Activated CD8-positive, alpha-beta memory T cell treated with anti-CD3 and anti-CD28 coated beads, Interleukin-2, amount 50 U/mL, for 4 hours (primary cell): ENCODE measurements around the gene HMGN3.
"Not testable (repeated sequence)": the region's sequence is repeated elsewhere in the genome, so short reads cannot be mapped to it uniquely, and the experiment has no call there.

Experiments used
- DNase-seq: peaks from one replicate; pipeline ENCODE4 v3.0.0-alpha.2; 2020

The HMGN3 gene

GRCh38 chr6:79234150-79235022 is at the start of gene HMGN3:
Gene HMGN3, minus strand, starts transcription at chr6:79234682.
- peak; percentile 93 for DNase-seq

GRCh38 chr6:79280756-79281155 is 46.3 kb upstream of the HMGN3 start:
- DNase-seq: no peak

GRCh38 chr6:79277109-79277508 is 42.6 kb upstream of the HMGN3 start:
- DNase-seq: no peak

- DNase-seq: no peak
Measured at GRCh38 chr6:79269877-79270276, 35.4 kb upstream of the HMGN3 start.

GRCh38 chr6:79267128-79267527 is 32.6 kb upstream of the HMGN3 start:
- no peak for DNase-seq

GRCh38 chr6:79266051-79266450 is 31.6 kb upstream of the HMGN3 start:
- DNase-seq: no peak

- no peak for DNase-seq
Measured at GRCh38 chr6:79263359-79263758, 28.9 kb upstream of the HMGN3 start.

- no peak for DNase-seq
Measured at GRCh38 chr6:79261666-79262065, 27.2 kb upstream of the HMGN3 start.

- DNase-seq: no peak
Measured at GRCh38 chr6:79260772-79261171, 26.3 kb upstream of the HMGN3 start.

- DNase-seq: no peak
Measured at GRCh38 chr6:79257381-79258205, 23.1 kb upstream of the HMGN3 start.

- not testable (repeated sequence) for DNase-seq
Measured at GRCh38 chr6:79256770-79257169, 22.3 kb upstream of the HMGN3 start.

- DNase-seq: not testable (repeated sequence)
Measured at GRCh38 chr6:79255086-79255485, 20.6 kb upstream of the HMGN3 start.

GRCh38 chr6:79250559-79250958 is 16.1 kb upstream of the HMGN3 start:
- no peak for DNase-seq

GRCh38 chr6:79250107-79250514 is 15.6 kb upstream of the HMGN3 start:
- DNase-seq: no peak

- no peak for DNase-seq
Measured at GRCh38 chr6:79249136-79249535, 14.7 kb upstream of the HMGN3 start.

GRCh38 chr6:79246891-79247290 is 12.4 kb upstream of the HMGN3 start:
- DNase-seq: no peak

- DNase-seq: no peak
Measured at GRCh38 chr6:79241228-79241627, 6.7 kb upstream of the HMGN3 start.

GRCh38 chr6:79240509-79240908 is 6.0 kb upstream of the HMGN3 start:
- no peak for DNase-seq

GRCh38 chr6:79239536-79240168 is 5.2 kb upstream of the HMGN3 start:
- no peak for DNase-seq

GRCh38 chr6:79238919-79239318 is 4.4 kb upstream of the HMGN3 start:
- no peak for DNase-seq

- DNase-seq: no peak
Measured at GRCh38 chr6:79236711-79237110, 2.2 kb upstream of the HMGN3 start.

- DNase-seq: peak; percentile 57
Measured at GRCh38 chr6:79233611-79234149, 802 bp downstream of the HMGN3 start.
